ENCODE results near the gene SKAP1.

- no peak for TF ChIP-seq CTCF (IDR thresholded peaks at IDR 0.05; ENCODE audit: insufficient read depth, low read length)
- no peak for TF ChIP-seq REST (IDR thresholded peaks at IDR 0.05; ENCODE audit: insufficient replicate concordance, low read depth)
- no peak for TF ChIP-seq GABPA (IDR thresholded peaks at IDR 0.05; ENCODE audit: low read depth)
- no peak for TF ChIP-seq POLR2AphosphoS5 (IDR thresholded peaks at IDR 0.05; ENCODE audit: low read depth)
These were observed 15.2 kb upstream of the SKAP1 start for GRCh38 chr17:48445248-48445620.

Measured in HL-60 (cell line).